GM10847 (cell line): ENCODE measurements around the gene CAVIN2.

Experiments
- POLR2A ChIP-seq: IDR thresholded peaks from 2 replicates; pipeline ENCODE4 v1.6.1; 2011; ENCODE audit not compliant: insufficient read length; ENCODE audit errors: extremely low read depth

The CAVIN2 gene, protein sequence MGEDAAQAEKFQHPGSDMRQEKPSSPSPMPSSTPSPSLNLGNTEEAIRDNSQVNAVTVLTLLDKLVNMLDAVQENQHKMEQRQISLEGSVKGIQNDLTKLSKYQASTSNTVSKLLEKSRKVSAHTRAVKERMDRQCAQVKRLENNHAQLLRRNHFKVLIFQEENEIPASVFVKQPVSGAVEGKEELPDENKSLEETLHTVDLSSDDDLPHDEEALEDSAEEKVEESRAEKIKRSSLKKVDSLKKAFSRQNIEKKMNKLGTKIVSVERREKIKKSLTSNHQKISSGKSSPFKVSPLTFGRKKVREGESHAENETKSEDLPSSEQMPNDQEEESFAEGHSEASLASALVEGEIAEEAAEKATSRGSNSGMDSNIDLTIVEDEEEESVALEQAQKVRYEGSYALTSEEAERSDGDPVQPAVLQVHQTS

DNA sequence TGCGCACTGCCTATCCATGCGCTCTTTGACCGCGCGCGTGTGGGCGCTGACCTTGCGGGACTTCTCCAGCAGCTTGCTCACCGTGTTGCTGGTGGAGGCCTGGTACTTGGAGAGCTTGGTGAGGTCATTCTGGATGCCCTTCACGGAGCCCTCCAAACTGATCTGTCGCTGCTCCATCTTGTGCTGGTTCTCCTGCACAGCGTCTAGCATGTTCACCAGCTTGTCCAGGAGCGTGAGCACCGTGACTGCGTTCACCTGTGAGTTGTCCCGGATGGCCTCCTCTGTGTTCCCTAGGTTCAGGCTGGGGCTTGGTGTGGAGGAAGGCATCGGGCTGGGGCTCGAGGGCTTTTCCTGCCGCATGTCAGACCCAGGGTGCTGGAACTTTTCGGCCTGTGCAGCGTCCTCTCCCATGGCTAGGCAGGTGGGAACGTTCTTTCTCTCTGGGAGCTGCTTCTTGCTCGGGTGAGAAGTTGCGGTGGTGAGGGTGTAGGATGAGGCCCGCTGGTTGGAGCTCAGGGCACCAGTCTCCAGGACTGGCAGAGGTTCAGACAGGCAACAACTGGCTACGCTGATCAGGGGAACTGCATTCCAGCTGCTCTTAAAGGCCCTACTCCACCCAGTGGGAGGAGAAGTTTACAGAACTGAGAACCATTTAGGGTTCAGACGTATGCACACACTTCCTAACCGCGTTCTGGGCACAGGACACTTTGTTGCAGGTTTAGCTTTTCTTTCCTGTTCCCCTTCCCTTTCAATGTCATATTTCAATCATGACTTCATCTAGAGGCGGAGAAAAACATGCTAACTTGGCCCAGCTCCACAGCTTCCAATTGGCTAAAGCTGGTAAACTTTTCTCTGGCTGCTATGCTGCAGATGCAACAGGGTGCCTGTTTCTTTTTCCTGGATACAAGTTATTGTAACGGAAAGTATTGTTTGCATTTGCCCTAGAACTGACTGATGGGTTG is at the start of gene CAVIN2:
CAVIN2 (minus strand) TSS at position 574 of the 962 bp plus-strand sequence; CDS start at position 411, 163 bp downstream.
- TF ChIP-seq POLR2A = no peak

DNA sequence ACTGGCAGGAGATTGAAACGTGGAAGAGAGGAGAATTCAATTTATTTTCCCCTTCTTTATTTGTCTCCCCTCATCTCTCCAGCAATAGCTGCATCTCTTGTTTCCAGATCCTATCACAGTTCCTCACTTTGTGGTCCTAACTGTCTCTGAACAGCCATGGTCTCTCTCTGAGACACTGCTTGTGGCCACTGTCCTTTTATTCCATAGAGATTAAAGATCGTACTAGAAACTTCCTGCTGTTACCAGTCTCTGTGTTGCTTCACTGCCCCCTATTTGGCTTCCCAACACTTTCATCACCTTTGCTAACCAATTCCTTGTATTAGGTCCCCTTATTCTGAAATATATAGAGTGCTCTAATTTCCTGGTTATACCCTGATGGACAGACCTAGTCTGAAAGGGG is 48.9 kb upstream of the CAVIN2 start:
- no peak for TF ChIP-seq POLR2A

DNA sequence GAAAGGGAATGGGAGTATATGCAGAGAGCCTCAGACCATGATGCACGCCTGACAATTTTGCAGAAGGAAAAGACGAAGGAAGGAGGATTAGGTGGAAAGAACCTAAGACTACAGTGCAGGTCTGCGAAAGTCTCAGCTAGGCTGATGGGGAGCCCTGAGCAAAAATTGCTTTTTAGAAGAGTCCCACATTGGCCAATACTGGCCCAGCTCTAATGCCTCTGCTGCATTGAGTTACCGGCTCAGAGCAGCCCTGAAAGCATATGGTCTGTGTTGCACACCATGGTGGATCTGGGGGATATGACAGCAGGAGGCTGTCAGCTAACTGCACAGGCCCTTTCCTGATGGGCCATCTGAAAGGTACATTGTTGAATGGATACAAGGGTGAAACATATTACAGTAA is 48.3 kb upstream of the CAVIN2 start:
- TF ChIP-seq POLR2A = no peak

DNA sequence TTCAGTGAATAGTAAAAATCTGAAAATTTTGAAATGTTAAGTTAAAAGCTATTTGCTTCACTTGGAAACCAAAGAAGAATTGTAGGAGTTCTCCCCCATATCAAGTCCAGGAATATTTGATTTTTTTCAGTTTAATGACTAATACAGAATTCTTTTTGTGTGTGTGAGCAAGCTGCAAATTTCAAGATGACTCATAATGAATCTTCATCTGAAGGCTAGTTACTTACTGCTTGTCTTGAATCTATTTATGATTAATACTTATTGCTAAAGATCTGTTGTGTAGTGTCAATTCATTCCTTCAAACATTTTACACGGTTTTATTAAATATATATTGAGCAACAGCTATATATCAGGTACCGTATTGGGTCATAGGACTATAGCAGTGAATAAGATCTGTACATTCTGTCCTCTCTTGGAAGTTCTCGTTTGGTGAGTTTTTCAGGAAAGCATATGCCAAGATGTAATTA is 47.8 kb upstream of the CAVIN2 start:
- no peak for TF ChIP-seq POLR2A

DNA sequence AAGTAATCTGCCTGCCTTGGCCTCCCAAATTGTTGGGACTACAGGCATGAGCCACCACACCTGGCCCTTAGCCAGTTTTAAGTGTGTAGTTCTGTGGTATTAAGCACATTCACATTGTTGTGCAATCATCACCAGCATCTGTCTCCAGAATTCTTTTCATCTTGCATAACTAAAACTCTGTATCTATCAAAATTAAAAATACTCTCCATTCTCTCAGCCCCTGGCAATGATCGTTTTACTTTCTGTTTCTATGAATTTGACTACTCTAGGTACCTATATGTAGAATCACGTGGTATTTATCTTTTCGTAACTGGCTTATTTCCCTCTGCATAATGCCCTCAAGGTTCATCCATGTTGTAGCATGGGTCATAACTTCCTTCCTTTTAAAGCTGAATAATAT is 45.5 kb upstream of the CAVIN2 start:
- TF ChIP-seq POLR2A = no peak

DNA sequence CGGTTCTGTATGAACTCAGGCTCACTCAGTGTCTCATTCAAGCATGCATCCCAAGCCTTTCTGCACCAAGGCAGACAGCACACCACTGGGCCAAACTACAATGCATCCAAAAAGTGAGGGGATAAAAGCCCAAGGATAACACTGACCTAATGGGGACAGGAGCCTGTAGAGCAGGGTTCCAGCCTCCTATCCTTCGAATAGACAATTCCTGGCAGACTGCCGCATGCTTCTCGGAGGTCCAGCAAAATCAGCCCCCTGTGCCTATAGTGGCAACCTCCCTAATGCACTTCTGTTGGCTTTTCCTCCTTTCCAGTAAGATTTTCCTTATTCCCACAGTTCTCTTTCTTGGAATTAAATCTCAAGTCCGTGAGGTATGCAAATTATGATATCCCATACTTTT is 44.8 kb upstream of the CAVIN2 start:
- TF ChIP-seq POLR2A = no peak

DNA sequence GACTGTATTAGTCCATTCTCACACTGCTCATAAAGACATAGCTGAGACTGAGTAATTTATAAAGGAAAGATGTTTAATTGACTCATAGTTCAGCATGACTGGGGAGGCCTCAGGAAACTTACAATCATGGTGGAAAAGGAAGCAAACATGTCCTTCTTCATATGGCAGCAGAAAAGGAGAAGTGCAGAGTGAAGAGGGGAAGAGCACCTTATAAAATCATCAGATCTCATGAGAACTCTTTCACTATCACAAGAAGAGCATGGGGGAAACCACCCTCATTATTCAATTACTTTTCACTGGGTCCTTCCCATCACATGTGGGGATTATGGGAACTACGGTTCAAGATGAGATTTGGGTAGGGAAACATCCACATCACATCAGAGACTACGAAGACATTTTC is 43.0 kb upstream of the CAVIN2 start:
- no peak for TF ChIP-seq POLR2A

DNA sequence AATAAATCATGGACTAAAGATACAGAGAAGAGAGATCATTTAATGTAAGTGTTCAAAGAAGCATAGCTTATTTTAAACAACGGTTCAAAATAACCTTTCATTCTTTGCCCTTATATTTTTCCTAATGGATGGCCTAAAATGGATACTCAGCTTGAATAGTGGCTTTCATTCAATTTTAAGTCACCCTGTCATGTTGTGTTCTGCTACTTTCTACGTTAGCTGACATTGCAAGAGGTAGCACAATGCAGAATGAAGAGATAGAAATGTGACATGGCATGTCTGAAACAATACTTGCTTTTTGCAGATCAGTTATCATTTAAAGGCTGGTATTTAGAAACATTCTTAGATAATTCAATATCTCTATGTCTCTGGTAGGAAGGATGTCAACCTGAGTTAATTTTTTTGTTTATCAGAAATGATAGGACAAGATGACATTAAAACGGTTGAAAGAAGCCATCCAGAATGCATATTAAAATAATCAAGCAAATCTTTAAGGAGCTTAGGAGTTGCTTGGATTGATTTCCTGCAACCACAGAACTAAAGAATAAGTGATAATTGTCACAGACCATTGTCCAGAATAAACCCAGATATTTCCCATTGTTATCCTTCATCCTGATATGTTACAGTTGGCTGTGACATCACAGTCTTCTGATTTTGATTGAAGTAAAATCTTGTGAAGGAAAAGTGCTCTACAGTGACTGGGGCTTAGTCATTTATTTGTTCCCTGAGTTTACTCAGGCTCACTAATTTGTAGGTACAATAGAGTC is 41.7 kb upstream of the CAVIN2 start:
- no peak for TF ChIP-seq POLR2A

DNA sequence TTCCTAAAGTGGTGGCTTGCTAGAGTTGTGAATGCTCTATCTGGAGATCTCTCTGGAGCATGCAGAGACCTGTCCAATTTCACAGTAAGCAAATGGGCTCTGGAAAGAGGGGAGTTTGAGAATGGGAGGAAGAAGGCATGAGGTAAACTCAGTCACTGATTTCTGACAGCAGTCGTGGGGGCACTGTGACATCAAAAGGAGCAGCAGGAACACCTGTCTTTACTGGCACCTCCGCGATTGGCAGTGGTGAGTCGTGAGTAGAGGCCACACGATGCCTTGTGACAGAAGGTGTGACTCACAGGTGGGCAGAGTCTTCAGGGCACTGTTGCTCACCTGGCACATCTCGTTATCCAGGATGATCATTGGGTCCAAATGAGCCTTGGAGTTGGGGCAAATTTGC is 38.8 kb upstream of the CAVIN2 start:
- no peak for TF ChIP-seq POLR2A

DNA sequence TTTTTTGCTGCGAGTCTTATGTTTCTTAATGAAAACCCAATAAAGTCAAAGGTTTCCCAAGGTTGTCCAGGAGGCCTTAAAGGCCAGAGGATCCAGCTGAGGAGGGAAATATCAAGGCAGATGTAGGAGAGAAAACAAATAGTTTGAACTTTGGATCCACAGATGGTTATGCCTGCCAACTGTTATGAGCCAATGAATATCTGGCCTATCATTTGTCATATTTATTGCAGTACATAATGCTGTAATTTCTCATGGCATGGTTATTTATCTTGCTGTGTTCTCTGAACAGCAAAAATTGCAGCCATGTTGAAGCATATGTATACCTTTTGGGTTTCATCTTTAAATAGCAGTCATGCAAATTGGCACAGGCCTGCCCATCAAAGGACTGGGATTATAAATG is 38.2 kb upstream of the CAVIN2 start:
- no peak for TF ChIP-seq POLR2A

DNA sequence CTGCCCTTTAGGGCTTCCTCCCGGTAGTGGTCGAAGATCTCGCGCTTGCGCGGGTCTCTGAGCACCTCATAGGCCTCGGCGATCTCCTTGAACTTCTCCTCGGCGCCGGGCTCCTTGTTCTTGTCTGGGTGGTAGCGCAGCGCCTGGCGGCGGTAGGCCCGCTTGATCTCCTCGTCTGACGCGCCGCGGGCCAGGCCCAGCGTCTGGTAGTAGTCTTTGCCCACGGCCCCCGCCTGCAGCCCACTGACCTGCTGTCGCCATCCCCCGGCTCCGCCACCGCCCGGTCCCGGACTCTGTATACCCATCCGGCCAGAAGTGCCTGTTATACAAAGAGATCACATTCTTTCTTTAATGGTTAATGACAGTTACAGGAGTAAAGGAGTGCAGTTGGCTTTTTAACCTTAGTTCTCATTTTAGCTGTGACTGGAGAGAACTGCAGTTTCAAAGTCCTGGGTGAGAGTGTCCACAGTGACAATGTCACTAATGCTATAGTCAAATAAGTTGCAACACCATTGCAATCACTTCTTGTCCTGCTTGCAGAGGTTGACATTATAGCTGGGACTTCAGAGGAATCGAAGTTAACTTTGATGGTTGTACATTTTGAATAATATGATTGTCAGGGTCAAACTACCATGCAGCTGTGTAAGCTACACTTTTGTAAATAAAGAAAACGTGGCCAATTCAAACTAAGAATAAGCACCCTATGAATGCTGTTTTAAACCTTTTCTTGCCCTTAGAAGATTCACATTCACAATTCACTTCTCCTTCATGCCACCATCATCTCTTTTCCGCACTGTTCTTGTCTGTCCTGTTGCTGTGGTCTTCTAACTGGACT is 35.3 kb upstream of the CAVIN2 start:
- TF ChIP-seq POLR2A = no peak

DNA sequence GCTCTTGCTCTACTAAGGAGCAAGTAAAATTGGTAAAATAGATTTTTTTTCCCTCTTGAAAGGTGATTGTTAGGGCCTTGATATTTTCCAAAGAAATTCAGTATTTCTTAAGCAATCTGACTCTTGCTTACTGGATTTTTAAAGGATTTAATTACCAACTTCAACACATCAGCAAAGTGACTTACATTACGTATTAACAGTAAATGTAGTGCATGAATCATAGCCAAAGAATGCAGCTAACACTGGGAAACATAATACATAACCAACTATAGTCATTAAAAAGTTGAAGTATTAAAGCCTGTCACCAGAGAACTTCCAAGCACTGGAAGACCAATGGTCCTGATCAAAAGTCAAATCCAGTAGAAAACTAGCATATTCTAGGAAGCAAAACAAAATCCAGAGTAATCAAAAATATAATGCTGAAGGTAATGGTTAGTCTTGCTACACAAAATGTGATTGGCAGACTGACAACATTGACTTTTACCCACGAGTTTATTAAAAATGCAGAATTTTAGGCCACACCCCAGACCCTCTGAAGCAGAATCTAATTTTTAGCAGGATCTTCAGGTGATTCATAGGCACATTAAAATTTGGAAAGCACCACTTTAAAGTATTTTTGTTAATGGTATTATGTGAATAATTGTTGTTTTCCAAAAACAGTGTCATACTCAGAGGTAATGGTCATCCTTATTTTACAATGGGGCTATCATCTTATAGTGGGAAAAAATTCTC is 31.8 kb upstream of the CAVIN2 start:
- TF ChIP-seq POLR2A = no peak

DNA sequence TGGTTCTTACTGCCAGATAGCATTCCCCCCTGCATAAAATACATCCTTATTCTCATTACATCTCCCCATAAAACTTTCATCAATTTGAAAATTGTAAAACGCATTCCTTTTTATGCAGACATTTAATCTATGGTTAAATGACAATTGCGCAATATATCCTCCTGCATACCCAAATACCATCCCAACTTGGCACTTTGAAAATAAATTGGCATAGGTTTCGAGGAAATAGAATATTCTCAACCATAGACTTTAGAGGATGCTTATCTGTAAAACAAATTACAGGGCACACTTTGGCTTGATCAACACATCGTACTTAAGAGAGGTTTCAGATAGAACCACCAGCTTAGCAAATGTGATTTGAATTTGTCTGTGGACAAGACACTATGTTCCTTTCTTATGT is 31.0 kb upstream of the CAVIN2 start:
- TF ChIP-seq POLR2A = no peak

DNA sequence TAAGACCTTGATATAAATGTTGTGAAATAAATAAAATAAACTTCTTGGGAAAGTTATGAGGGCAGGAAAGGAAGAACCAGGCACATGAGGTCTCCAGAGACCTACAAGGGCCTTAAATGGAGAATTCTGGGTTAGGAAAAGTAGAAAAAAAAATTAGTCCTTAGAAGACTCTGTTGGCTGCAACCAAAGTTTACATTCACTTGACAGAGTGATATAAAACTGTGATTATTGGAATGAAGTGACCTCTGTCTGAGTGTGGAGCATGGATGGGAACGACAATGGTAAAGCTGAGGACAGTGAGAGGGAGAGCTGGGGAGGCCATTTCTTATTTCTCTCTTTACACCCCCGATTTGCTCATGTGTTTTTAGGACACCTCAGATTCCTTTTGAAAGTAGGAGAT is 29.0 kb upstream of the CAVIN2 start:
- TF ChIP-seq POLR2A = no peak

DNA sequence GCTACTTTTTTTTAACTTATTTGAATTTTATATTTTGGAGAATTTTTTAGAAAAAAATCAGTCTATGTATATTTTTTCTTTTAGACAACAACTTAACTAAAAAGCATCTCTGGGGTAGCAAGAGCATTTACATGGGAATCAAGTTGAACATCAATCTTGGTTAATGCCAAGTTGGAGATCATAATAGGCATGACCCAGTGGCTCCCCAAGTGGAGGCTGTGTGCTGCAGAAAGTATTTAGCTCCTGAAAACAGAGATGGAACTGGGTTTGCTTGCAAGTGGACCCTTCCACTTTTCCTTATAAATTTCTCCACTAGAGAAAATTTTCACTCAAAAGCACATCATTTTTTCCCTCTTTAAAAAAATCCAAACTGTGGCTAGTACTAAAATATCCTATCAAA is 23.9 kb upstream of the CAVIN2 start:
- no peak for TF ChIP-seq POLR2A
